Activated T-cell treated with anti-CD3 and anti-CD28 coated beads, Interleukin-2, amount 50 U/mL, for 72 hours (primary cell): ENCODE results near the gene FNBP1. TPM values are rescaled to one million over a fixed set of nuclear protein-coding genes. Genes with fewer than 3 reads are reported as not detected.
A peak's percentile ranks its signal among the peaks of the same experiment; 100 is the strongest.
"Not testable (repeated sequence)": the region's sequence is repeated elsewhere in the genome, so short reads cannot be mapped to it uniquely, and the experiment has no call there.

Experiments
- ATAC-seq, 2 donors: fragments of 150-1000 bp; cut with Tn5 transposase; replicated peaks in 1 of 2; 2 replicates each; pipeline ENCODE4 v1.10.0; 2021; ENCODE audit warnings: moderate library complexity in 2 of 2, mild to moderate bottlenecking in 1 of 2
- DNase-seq, 2 donors: peaks; one replicate each; pipeline ENCODE4 v3.0.0; 2021 to 2022; ENCODE audit warnings: mixed read lengths in 1 of 2
- H3K27ac Mint-ChIP-seq: one replicate; pipeline ENCODE4 v1.8.0; 2022; ENCODE audit warnings: mild to moderate bottlenecking, moderate library complexity, mixed read lengths
- H3K27me3 Mint-ChIP-seq: one replicate; pipeline ENCODE4 v1.8.0; 2022; ENCODE audit warnings: low read depth, mixed read lengths
- H3K36me3 Mint-ChIP-seq, 2 donors: one replicate each; pipeline ENCODE4 v1.8.0; 2022; ENCODE audit warnings: mixed read lengths in 2 of 2, mild to moderate bottlenecking in 1 of 2; ENCODE audit not compliant: insufficient read depth in 2 of 2
- H3K4me1 Mint-ChIP-seq: one replicate; pipeline ENCODE4 v1.8.0; 2022; ENCODE audit warnings: low read depth, mixed read lengths
- H3K4me3 Mint-ChIP-seq, 2 donors: one replicate each; pipeline ENCODE4 v1.8.0; 2022; ENCODE audit warnings: mild to moderate bottlenecking in 2 of 2, mixed read lengths in 2 of 2, moderate library complexity in 2 of 2
- H3K9me3 Mint-ChIP-seq, 2 donors: one replicate each; pipeline ENCODE4 v1.8.0; 2022; ENCODE audit warnings: mixed read lengths in 2 of 2
- total RNA-seq, 2 donors: library from RNA; stranded (reverse); gene quantifications; one replicate each; pipeline ENCODE4 v1.2.3, GENCODE V29; 2022

FNBP1 gene
- total RNA-seq, 2 donors from 2014 or later: 301 to 323 TPM

DNA sequence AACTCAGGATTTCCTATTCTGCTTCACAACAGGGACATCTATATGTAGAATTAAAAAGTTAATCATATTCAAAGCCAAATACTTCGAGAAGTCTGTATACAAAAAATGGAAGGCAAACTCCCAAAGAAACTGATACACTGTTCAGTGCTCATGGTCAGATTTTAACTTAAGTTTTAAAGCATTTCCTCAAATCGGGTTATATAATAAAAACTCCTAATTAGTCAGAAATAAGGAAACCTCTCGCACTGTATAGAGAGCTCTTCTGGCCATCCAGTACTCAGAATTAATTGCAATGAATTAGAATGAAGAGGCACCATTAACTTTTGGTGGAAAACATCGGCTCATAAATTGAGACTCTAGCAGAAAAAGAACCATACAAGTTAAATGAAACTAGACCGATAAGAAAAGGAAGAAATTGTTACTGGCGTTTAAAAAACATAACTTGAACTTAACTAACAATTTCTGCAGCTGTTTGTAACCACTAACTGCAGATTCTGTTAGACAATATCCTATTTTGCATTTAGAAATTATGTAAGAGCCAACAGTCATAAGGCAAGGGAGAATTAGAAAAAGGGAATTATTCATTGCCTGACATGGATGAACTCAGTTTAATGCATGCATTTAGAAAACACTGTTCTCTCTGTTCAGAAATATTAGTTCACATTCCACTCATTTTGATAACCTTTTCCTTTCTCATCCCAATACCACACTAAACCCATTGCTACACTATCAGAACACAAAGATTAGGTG lies 96.6 kb downstream of the FNBP1 start:
- no peak for ATAC-seq
- no peak for DNase-seq
- Mint-ChIP-seq H3K27me3 (no peaks in the 10 kb centered on the region), H3K4me1 (peaks cover 72% of the 10 kb centered on the region), H3K27ac (peak overlapping the region; percentile 96), H3K4me3 (peak overlapping the region; percentile 50 to 80), H3K36me3 (peaks cover 30 to 65% of the 10 kb centered on the region in 2 donors), H3K9me3 (peaks cover 5 to 9% of the 10 kb centered on the region in 2 donors)

DNA sequence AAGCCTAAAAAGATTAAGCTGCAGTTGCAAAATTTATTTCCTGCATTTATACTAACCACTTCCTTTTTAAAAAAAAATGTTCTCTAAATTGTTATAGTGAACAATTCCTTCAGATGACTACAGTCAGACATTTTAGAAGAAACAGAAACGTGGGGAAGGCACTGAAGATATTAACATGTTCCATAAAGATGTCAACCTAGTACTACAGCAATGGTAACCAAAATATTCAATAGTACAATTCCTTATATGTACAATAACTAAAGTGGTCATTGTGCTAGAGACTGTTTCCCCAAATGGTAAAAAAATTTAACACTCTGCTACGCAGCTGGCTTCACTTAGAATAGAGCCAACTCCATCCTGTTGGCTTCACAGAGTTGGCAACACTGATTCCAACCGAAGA lies 97.7 kb downstream of the FNBP1 start:
- DNase-seq (no peak), ATAC-seq (peak in 1 of 2 donors; percentile 12)
- Mint-ChIP-seq H3K36me3 (peaks cover 31 to 64% of the 10 kb centered on the region in 2 donors), H3K27ac (peak overlapping the region; percentile 96), H3K27me3 (no peaks in the 10 kb centered on the region), H3K9me3 (peaks cover 5 to 9% of the 10 kb centered on the region in 2 donors), H3K4me3 (peak overlapping the region; percentile 22 to 57), H3K4me1 (peaks cover 67% of the 10 kb centered on the region)

DNA sequence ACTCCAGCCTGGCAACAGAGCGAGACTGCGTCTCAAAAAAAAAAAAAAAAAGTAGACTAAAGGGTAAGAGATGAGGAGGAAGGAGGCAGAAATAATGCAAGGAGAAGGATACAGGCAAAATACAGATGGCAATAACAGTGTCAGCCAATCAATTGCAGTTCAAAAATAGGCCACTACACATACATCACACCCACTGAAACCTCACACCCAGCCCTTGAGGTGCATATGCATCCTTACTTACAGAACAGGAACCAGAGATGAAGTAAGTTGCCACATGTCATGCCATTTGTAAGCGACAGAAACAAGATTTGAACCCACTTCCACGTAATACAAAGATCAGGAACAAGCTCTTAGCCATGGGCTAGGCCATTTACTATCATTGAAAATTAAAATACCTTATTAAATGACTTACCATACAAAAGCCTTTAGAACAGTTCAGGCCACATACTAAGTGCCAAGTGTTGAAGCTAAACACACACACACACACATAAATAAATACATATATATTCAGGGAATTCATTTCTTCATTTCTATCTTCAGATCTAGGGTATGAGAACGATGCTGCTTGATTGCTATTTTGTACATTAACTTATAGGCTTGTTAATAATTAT lies 98.4 kb downstream of the FNBP1 start:
- Mint-ChIP-seq H3K9me3 (peaks cover 5 to 9% of the 10 kb centered on the region in 2 donors), H3K27me3 (no peaks in the 10 kb centered on the region), H3K36me3 (peaks cover 31 to 66% of the 10 kb centered on the region in 2 donors), H3K4me3 (peak overlapping the region; percentile 5 to 37), H3K27ac (peak overlapping the region; percentile 68), H3K4me1 (peaks cover 70% of the 10 kb centered on the region)
- peak; percentile 57 to 58 for DNase-seq
- peak; percentile 89 to 94 for ATAC-seq

DNA sequence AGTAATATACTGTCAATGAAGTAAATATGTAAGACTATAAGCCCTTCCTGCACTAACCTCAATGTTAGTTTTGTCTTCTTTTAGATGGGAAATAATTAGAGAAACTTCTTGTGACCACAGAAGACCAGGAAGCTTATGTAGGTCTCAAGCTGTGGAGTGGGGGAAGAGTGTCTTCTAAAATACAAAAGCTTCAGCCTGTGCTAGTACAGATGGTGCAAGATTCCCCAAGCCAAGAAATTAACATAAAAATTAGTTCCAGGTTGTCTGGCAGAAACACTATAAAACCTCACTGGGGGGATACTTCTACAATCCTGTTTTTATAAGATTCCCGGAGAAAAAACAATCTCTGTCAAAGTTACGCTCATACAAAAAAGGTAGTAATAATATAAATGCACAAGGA lies 103.6 kb downstream of the FNBP1 start:
- Mint-ChIP-seq H3K9me3 (peaks cover 5 to 9% of the 10 kb centered on the region in 2 donors), H3K4me3 (peak overlapping the region in 1 of 2 donors; percentile 44), H3K36me3 (peaks cover 22 to 49% of the 10 kb centered on the region in 2 donors), H3K4me1 (peaks cover 62% of the 10 kb centered on the region), H3K27me3 (no peaks in the 10 kb centered on the region), H3K27ac (peak overlapping the region; percentile 47)
- DNase-seq (no peak), ATAC-seq (no peak)

DNA sequence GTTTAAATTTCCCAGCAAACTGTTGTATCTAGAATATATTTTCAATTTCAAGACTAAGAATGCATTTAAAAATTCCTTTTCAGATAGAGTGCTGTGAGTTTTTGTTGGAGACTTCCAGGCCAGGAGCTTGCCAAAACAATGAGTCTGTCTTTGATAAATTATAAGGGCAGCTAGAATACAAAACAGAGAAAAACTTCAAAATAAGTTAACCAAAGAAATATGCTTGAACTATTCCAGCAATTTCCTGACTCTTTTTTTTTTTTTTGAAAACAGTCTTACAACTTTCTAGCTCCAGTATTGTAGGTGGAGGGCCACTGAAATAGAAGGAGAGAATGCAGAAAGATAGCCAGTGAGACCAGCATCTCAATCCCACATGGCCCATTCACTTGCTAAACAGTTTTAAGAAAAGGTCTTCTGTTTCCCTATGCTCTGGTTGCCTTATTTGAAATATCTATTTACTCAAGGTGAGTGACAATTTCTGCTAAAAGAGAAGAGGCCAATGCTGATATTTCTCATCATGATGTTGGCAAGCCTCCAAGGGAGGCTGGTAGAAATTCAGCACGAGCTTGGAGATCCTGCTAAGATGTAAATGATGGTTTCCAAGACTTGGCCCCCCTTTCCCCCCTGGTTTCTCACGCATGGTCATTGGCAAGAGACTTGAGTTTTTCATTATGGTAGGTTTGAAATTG lies 104.6 kb downstream of the FNBP1 start:
- Mint-ChIP-seq H3K4me3 (no peak overlapping the region), H3K27me3 (no peaks in the 10 kb centered on the region), H3K27ac (peak overlapping the region; percentile 92), H3K4me1 (peaks cover 65% of the 10 kb centered on the region), H3K9me3 (peaks cover 3 to 7% of the 10 kb centered on the region in 2 donors), H3K36me3 (peaks cover 18 to 46% of the 10 kb centered on the region in 2 donors)
- no peak for ATAC-seq
- no peak for DNase-seq

DNA sequence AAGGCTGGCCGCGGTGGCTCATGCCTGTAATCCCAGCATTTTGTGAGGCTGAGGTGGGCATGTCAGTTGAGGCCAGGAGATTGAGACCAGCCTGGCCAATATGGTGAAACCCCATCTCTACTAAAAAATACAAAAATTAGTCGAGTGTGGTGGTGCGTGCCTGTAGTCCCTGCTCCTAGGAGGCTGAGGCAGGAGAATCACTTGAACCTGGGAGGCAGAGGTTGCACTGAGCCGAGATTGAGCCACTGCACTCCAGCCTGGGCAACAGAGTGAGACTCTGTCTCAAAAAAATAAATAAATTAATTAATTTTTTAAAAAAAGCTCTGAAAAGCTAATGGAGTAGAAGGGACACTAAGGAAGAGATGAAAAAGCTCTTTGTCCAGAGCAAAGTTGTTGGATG lies 105.1 kb downstream of the FNBP1 start:
- Mint-ChIP-seq H3K4me1 (peaks cover 68% of the 10 kb centered on the region), H3K27ac (peak overlapping the region; percentile 92), H3K36me3 (peaks cover 16 to 40% of the 10 kb centered on the region in 2 donors)
- DNase-seq, H3K27me3 Mint-ChIP-seq, H3K9me3 Mint-ChIP-seq, ATAC-seq, H3K4me3 Mint-ChIP-seq: not testable (repeated sequence)

DNA sequence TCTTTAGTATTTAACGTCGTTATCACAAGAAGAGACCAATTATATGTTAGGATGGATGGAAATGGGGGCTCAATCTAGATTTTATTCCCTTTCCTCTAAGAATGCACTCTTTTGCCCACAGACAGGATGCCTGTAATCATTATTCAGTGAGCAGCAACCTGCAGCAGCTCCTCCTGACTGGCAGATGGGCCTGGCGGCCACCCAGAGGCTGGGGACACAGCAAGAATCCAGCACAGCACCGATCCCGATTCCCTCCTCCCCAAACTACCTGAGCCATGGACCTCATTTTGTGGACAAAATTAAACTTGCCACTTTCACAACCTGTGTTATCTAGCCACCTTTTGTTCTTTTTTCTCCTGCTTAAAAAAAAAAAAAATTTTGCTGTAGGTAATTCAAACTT lies 106.8 kb downstream of the FNBP1 start:
- ATAC-seq (no peak), DNase-seq (no peak)
- peaks cover 0 to 1% of the 10 kb centered on the region in 2 donors for H3K9me3 Mint-ChIP-seq
- no peaks in the 10 kb centered on the region for H3K27me3 Mint-ChIP-seq
- H3K27ac Mint-ChIP-seq: peak overlapping the region; percentile 99
- peak overlapping the region in 1 of 2 donors; percentile 54 for H3K4me3 Mint-ChIP-seq
- peaks cover 82% of the 10 kb centered on the region for H3K4me1 Mint-ChIP-seq
- H3K36me3 Mint-ChIP-seq: peaks cover 14 to 38% of the 10 kb centered on the region in 2 donors

DNA sequence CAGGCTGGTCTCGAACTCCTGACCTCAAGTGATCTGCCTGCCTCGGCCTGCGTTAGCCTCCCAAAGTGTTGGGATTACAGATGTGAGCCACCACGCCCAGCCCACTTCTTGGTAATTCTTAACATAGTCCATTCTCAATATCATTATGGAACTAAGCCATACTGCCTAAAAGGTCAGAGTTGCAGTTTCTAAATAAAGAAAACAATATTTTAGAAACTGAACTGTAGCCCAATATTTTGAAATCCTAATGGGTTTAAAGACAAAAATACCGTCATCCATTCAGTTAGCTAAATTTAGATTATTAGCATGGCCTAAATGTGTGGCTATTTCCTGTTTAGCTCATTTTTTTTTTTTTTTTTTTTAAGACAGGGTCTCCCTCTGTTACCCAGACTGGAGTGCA lies 108.2 kb downstream of the FNBP1 start:
- Mint-ChIP-seq H3K4me3 (peak overlapping the region; percentile 63 to 93), H3K27ac (peak overlapping the region; percentile 99), H3K9me3 (peaks cover 0 to 1% of the 10 kb centered on the region in 2 donors), H3K36me3 (peaks cover 13 to 32% of the 10 kb centered on the region in 2 donors), H3K27me3 (no peaks in the 10 kb centered on the region), H3K4me1 (peaks cover 88% of the 10 kb centered on the region)
- DNase-seq (no peak), ATAC-seq (no peak)

DNA sequence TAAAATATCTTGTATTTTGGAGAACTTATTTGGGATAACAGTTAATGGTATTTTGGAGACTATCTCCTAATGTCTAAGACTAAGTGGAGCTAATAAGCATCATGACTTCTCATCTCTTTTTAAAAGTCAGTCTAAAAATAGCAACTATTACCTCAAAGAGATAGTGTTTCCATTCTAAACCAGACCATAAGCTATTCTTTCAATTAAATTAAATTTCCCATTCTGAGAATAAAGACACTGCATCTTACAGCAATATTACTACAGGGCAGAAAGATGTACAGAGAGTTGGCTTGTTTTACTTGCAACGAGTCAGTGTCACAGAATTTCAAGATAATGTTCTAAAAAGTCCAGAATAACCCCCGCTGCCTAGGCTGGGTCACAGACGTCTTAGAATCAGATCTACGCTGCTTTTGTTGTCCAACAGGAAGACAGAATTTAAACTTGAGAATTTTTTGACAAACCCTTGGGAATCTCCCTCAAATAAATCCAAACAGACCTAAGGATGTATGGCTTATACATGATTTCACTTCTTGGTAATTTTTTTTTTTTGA lies 108.9 kb downstream of the FNBP1 start:
- Mint-ChIP-seq H3K4me1 (peaks cover 88% of the 10 kb centered on the region), H3K27me3 (no peaks in the 10 kb centered on the region), H3K27ac (peak overlapping the region; percentile 99), H3K4me3 (peak overlapping the region; percentile 63 to 93), H3K36me3 (peaks cover 13 to 35% of the 10 kb centered on the region in 2 donors), H3K9me3 (peaks cover 0 to 1% of the 10 kb centered on the region in 2 donors)
- no peak for ATAC-seq
- no peak for DNase-seq

DNA sequence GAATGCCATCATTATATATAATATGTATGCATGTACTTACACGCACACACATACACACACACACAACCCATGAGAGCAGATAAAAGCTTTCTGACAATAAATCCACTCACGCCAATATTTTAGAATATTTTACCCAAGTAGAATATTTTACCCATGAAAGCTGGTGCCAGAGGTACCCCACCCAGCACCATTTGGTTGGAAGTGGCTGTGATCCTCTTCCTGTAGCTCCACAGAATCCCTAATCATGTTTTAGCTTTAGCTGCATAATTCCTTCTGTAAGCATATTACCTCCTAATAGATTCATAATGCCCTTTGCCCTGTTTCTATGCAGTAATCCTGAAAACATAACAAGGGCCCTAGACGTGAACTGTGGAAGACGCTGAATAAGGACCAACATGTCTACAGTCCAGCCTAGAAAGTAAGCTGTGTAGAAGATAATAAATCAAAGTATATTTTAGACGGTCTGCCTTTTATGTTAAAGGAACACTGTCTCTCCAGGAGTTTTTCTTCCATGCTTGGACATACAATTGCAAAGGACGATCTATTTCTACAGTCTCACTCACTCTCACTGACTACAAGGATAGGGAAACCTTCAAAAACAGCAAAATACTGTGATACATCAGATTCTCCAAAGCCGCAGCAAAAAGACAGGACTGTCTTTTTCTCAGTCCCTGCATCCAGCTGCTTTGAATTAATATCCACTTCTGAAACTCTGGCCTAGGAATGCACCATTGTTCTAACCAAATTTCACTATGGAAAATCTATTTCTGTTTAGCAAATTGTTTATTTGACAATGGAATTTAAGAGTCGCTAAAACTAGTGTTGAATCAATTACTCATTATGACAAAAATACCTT lies 109.6 kb downstream of the FNBP1 start:
- Mint-ChIP-seq H3K4me1 (peaks cover 86% of the 10 kb centered on the region), H3K27me3 (no peaks in the 10 kb centered on the region), H3K9me3 (peaks cover 0 to 1% of the 10 kb centered on the region in 2 donors), H3K27ac (peak overlapping the region; percentile 99), H3K36me3 (peaks cover 13 to 34% of the 10 kb centered on the region in 2 donors), H3K4me3 (peak overlapping the region; percentile 63 to 93)
- ATAC-seq: no peak
- no peak for DNase-seq

DNA sequence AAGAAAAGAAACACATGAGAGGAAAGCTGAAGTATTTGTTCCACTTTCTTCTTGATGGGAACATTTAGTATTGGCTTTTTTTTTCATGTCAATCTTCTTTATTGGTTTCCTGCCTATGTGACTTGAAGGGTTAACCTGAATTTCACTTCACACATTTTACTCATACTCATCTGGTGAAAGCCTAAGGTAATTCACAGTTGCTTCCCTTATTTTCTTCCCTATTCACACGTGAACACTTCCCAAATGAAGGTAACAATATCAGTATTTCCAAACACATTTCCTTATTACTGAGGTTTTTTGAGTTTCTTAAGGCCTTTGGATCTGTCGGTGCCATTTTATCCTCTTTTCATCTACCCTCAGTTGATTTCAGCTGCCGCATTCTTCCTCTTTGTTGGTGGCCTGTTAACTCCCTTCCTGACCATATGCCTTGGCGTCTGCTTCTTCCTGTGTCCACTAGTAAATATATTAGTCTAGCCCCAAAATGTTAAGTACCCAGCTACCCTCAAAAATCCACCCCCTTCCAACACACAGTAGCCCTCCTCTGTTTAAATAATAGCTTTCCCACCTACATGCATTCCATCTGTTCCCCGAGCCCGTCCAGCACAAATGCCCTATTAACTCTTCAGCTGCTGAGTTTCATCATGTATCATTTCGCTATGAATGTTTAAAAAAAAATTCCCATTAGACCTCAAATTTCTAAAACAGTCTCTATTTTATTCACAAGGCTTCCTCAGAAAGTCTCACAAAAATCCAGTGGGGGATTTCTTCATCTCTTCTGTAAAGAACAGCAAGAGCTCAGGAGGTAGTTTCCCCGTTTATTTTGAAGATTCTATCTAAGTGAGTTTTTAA lies 110.5 kb downstream of the FNBP1 start:
- Mint-ChIP-seq H3K27ac (peak overlapping the region; percentile 99), H3K4me1 (peaks cover 92% of the 10 kb centered on the region), H3K27me3 (no peaks in the 10 kb centered on the region), H3K36me3 (peaks cover 13 to 37% of the 10 kb centered on the region in 2 donors), H3K4me3 (peak overlapping the region; percentile 63 to 93), H3K9me3 (peaks cover 0 to 1% of the 10 kb centered on the region in 2 donors)
- no peak for DNase-seq
- peak; percentile 18 to 25 for ATAC-seq
